NT2/D1 (cell line): ENCODE measurements around the gene LARP4B.

ENCODE experiments used
- YY1 ChIP-seq: IDR thresholded peaks from 2 replicates; pipeline ENCODE4 v1.6.1; 2011; ENCODE audit not compliant: insufficient read length, insufficient read depth
- ZNF274 ChIP-seq: IDR thresholded peaks from 2 replicates; pipeline ENCODE4 v1.6.1; 2011; ENCODE audit warnings: mild to moderate bottlenecking, low read depth, low read length

DNA sequence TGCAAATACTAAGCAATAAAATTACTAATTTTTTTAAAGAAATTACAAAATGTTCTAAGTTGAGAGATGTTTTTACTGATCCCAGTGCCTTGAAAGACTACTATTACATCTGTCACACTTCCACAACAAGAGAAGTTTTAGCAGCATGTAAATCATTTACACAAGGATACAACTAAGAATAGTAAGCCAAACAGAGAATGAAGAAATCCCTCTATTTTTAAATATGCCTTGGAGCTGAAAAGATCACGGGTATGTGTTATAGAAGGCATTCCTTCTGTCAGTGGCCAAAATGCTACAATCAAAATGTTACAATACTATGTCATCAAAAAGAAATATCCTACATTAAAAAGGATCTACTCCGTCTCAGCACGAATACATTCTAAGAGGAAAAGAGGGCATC, 52.6 kb downstream of the LARP4B start:
- TF ChIP-seq ZNF274 (no peak), YY1 (no peak)
